Sigmoid colon (tissue), 4 donors: Measurements from ENCODE around the gene SRP68.

Experiments
- EP300 ChIP-seq, 4 donors: sonication (generic); formaldehyde crosslinking; IDR thresholded peaks; one replicate each; pipeline ENCODE4 v1.6.1; 2017; ENCODE audit warnings: antibody characterized with exemption in 4 of 4
- POLR2A ChIP-seq, 2 donors: fragments of 450-650 bp; IDR thresholded peaks; one replicate each; pipeline ENCODE4 v1.6.1; 2016; ENCODE audit warnings: antibody characterized with exemption in 2 of 2, mild to moderate bottlenecking in 2 of 2, moderate library complexity in 2 of 2
- TF ChIP-seq, protein P1 (sequence below), 4 experiments: fragments of 450-650 bp in 3 of 4; fragments of 200-600 bp in 1 of 4; IDR thresholded peaks; one replicate each; pipeline ENCODE4 v1.5.1; 2016 to 2019; ENCODE audit warnings: antibody characterized with exemption in 4 of 4, mild to moderate bottlenecking in 3 of 4, moderate library complexity in 2 of 4

DNA sequence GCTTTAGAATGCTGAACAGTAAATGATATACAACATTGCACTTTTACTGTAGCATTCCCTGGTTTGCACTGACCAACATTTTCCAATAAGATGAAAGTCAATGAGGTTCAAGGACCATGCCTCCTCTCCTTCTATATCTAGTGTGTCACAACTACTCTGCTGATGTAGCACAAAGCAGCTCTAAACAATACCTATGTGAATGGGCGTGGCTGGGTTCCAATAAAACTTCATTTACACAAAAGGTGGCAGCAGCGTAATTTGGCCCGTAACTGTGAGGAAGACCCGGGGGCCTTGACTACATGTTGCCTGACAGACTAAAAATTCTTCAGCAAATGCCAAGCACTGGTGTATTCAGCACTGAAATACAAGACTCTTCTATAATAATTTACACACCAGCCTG lies 6.5 kb downstream of the SRP68 start:
- TF ChIP-seq, protein P1, sequence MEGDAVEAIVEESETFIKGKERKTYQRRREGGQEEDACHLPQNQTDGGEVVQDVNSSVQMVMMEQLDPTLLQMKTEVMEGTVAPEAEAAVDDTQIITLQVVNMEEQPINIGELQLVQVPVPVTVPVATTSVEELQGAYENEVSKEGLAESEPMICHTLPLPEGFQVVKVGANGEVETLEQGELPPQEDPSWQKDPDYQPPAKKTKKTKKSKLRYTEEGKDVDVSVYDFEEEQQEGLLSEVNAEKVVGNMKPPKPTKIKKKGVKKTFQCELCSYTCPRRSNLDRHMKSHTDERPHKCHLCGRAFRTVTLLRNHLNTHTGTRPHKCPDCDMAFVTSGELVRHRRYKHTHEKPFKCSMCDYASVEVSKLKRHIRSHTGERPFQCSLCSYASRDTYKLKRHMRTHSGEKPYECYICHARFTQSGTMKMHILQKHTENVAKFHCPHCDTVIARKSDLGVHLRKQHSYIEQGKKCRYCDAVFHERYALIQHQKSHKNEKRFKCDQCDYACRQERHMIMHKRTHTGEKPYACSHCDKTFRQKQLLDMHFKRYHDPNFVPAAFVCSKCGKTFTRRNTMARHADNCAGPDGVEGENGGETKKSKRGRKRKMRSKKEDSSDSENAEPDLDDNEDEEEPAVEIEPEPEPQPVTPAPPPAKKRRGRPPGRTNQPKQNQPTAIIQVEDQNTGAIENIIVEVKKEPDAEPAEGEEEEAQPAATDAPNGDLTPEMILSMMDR (IDR thresholded peaks at IDR 0.05) = no peak
- TF ChIP-seq POLR2A (IDR thresholded peaks at IDR 0.05) = no peak
- no peak for TF ChIP-seq EP300 (IDR thresholded peaks at IDR 0.05)
